ENCODE measurements around the gene TNRC6A.
"Not testable (repeated sequence)": the region's sequence is repeated elsewhere in the genome, so short reads cannot be mapped to it uniquely, and the experiment has no call there.

The TNRC6A gene

DNA sequence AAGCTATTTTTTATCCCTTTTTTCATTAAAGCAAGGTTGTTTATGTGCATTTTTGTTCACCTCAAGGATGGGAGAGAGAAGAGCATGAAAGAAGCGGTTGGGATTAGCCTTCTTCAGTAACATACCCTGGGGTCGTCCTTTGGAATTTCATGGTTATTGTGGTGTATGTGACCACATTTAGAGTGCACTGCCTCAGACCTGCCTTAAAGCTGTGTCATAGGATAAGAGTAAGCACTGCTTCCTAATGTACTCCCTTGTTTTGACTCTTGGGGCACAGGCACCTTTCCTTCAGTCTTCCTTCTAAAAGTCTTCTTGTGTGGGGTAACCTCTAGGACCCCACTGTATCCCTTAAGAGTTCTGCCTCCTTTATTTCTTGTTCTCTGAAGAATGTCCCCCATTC lies 28.9 kb downstream of the TNRC6A start:
- DNase-seq (ENCODE audit: low spot score), result no peak

DNA sequence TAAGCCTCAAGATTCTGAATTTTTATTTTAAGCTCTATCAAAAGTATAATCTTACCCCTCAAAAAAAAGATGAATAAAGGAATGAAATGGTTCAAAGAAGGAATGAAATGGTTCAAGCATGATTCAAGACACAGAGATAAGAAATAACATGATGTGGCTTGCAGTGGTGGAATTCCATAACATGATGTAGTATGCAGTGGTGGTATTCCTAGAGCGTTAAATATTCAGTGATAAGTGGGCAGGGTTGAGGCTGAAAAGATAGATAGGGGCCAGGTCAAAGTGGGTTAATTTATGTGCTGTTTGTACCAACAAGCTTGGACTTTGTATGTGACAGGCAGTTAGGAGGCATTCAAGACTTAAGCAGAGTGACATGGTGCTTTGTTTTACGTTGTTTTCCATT lies 29.6 kb downstream of the TNRC6A start:
- DNase-seq (ENCODE audit: low spot score), result no peak

DNA sequence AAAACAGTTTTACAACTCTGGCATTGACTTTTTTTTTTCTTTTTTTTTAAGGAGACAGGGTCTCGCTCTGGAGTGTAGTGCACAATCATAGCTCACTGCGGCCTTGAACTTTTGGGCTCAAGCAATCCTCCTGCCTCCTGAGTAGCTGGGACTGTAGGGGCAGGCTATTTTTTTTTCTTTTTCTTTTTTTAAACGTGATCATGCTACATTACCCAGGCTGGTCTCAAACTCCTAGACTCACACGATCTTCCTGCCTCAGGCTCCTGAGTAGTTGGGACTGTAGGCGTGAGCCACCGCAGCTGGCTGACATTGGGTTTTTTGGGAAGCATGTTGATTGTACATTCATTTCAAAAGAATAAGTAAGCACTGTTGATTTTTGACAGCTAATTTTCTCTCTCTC lies 32.1 kb downstream of the TNRC6A start:
- no peak for DNase-seq (ENCODE audit: low spot score)

DNA sequence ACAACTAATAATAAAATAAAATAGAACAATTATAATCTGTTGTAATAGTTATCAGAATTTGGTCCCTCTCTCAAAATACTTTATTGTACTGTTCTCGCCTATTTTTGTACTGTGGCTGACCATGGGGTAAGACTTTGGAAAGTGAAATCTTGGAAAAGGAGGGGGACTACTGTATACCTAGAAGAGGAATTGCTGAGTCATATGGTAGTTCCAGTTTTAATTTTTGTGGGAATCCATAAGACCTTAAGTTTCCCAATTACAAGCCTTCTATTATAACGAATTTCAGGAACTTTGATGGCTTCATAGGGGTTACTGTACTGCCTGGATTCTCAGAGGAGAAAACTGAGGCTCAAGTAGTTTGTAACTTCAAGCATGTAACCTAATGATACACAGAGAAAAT lies 35.5 kb downstream of the TNRC6A start:
- DNase-seq (ENCODE audit: low spot score), result no peak

DNA sequence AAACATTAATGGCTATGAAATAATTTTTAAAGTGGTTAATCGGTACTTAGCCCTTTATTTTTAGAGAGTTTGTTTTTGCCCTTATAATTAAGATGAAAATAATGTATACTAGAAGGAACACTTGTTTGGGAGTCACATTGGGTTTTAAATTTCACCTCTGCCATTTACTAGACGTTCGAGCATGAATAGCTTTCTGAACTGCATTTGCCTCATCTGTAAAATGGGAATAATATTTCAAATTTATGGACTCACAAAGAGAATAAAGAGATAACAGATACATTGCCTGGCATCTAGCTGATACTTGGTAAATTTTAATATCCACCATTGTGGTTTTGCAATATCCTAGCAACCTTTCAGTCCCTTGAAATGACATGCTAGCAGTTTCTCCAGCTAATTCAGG lies 36.6 kb downstream of the TNRC6A start:
- DNase-seq (ENCODE audit: low spot score), result no peak

DNA sequence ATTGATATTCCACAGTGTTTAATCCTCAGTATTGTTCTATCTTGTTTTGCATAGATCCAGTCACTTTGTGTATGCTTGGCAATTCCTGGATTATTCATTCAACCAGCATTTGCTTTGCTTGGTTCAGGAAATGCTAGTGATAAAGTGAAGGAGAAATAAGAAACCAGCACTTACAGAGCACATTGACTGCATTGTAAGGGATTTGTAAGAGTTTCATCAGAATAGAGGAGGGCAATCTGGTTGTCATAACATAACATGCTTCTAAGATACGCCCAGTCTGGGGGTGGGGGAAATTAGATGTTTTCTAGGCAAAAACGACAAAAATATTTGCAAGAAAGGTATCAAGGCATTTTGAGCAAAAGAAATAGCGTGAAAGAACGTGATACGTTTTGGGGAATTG lies 40.4 kb downstream of the TNRC6A start:
- DNase-seq (ENCODE audit: low spot score), result no peak

DNA sequence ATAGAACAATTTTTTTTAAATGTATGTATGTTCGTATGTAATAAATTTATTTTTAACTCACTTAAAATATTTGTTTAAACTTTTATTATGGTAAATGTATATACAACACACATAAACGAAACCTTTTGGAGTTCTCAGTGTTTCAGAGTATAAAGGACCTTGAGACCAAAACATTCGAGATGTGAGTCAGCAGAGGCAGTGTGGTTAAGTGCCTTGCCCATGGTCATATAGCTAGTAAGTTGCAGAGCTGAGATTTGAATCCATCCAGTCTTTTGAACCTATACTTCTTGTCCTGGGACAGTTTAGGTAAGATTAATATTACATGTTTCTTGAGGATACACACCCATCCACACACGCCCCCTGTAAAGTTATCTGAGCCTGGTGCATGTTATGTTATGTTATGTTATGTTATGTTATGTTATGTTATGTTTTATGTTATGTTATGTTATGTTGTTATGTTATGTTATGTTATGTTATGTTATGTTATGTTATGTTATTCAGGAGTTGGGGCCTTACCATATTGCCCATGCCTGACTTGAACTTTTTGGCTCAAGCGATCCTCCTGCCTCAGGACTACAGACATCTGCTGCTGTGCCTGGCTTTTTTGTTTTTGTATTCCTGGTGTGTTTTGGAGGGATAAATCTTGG lies 41.8 kb downstream of the TNRC6A start:
- no peak for DNase-seq (ENCODE audit: low spot score)

DNA sequence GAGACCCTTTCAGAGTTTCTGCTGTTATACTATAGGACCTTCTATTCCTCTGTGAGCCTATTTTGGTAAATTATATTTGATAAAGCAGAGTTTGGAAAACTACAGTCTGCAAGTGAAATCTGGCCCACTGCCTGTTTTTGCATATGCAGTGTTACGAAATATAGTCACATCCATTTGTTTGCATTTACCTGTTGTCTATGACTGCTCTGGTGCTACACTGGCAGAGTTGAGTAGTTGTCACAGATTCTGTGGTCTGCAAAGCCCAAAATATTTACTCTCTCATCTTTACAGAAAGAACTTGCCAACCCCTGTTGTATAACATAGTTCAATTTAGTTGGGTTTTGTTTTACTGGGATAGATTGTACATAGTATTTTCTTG lies 42.3 kb downstream of the TNRC6A start:
- DNase-seq (ENCODE audit: low spot score), result no peak

DNA sequence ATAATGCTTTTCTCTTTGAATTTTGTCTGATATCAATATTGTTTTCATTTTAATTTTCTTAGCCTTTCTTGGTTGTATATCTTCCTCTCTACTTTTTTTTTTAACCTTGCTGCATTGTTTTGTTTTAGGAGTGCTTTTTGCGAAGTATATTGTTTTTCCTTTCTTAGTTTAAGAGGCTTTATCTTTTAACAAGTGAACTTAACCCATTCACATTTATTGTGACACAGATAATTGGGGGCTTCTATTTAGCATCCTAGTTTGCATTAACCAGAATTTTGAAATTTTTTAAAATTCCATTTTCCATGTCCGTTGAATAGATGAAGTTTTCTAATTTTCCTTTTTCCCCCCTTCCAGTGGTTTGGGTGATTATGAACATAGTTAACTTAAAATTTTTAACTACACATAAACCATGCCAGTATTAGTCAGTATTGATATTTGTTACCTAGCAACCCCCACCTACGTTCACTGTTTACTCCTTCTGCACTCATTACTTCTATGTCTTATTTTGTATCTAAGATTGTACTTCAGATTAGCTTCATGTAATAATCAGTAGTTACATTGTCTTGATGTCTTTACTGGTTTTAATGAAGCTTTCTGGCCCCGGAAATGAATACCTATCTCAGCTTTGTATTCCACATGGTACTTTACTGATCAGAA lies 44.4 kb downstream of the TNRC6A start:
- no peak for DNase-seq (ENCODE audit: low spot score)

DNA sequence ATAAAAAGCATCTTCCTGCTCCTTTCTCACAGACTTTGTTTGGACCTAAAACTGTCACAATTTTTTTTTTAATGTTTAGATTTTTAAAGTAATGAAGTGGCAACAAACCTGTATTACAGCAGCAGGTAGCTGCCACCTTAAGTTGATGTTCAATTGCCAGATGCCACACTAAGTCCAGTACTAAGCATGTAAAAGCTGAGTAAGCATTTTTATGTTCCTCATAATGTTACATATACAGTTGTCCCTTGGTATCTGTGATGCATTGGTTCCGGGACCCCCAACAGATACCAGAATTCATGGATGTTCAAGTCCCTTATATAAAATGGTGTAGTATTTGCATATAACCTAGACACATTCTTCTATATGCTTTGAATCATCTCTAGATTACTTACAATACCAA lies 45.1 kb downstream of the TNRC6A start:
- no peak for DNase-seq (ENCODE audit: low spot score)

DNA sequence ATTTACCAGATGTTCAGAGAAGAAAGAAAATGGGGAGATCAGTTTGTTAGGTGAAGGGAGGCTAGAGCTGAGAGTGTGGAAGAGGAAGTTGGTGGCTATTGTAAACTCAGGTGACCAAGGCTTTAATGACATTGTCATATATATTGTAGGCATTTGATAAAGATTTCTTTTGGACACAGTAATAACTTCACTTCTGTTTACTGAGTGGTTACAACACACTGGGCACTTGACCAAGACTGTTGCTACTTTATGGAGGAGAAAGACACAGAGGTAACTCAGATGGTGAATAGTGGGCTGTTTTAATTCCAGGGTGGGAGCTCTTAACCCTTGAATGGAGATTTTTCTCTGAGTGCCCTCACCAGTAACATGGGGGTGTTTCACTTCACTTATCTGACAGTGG lies 46.0 kb downstream of the TNRC6A start:
- no peak for DNase-seq (ENCODE audit: low spot score)

DNA sequence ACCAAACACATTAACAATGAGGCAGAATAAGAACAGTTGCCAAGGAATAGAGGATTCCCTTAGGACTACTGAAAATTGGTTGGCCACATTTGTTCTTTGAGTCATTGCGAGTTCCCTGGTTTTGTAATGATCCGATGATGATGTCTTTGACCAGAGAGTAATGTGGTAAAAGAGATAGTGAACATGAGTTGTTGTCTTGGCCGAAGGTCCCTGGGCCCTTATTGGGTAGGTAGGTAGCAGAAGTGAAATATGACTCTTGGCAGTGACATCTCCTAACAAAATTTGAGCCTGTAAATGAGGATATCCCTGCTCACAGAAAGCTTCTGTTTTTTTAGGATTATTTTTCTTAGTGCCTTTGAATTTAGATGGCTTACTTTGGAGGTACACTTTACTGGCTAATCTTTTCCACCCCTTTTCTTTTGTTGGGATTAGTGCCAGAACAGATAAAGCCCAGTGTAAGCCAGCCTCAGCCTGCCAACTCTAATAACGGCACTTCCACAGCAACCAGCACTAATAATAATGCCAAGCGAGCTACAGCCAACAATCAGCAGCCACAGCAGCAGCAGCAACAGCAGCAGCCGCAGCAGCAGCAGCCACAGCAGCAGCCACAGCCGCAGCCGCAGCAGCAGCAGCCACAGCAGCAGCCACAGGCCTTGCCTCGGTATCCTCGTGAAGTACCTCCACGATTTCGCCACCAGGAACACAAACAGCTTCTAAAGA lies 47.2 kb downstream of the TNRC6A start:
- DNase-seq (ENCODE audit: low spot score), result no peak

DNA sequence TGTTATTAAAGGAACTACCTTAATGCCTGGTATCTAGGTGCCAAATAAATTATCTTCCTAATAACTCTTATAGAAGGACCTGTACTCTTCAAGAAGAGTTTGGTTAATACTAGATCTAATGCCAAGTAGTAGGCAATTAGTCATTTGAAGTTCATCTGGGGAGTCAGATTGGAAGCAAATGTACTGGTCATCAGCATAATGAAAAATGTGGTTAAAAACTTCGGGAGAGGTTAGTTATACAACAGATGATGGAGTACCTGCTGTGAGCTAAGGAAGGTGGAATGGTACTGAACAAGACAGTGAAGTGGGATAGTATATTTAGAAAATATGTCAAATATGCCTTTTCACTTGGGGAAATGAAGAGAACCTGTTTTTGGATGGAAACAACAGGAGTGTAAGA lies 49.2 kb downstream of the TNRC6A start:
- no peak for DNase-seq (ENCODE audit: low spot score)

DNA sequence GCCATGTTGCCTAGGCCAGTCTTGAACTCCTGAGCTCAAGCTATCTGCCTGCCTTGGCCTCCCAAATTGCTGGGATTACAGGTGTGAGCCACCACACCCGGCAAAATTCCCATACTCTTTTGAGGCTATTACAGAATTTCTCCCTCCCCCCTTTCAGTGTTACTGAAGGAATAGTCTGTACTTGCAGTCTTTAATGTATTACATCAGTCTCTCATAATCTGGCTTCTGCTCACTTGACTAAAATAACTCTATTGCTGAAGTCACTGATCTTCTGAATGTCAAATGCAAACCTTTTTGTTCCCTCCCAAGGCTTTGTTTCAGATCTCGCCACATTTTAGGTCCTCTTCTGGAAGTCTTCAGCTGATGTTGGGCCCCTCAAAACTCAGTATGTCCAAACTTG lies 51.8 kb downstream of the TNRC6A start:
- no peak for DNase-seq (ENCODE audit: low spot score)

DNA sequence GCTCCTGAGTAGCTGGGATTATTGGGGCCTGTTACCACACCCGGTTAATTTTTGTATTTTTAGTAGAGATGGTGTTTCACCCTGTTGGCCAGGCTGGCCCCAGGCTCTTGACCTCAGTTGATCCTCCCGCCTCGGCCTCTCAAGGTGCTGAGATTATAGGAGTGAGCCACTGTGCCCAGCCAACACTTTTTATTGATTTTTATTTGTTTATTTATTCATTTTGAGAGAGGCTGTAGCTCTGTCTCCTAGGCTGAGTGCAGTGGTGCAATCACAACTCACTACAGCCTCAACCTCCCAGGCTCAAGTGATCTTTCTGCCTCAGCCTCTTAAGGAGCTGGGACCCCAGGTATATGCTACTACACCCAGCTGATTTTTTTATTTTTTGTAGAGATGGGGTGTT lies 54.7 kb downstream of the TNRC6A start:
- DNase-seq (ENCODE audit: low spot score), result no peak

DNA sequence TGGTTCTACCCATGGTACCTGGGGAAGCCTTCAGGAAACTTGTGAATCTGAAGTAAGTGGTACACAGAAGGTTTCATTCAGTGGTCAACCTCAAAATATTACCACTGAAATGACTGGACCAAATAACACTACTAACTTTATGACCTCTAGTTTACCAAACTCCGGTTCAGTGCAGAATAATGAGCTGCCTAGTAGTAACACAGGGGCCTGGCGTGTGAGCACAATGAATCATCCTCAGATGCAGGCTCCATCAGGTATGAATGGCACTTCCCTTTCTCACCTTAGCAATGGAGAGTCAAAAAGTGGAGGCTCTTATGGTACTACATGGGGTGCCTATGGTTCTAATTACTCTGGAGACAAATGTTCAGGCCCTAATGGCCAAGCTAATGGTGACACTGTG lies 60.4 kb downstream of the TNRC6A start:
- DNase-seq (ENCODE audit: low spot score), result no peak

DNA sequence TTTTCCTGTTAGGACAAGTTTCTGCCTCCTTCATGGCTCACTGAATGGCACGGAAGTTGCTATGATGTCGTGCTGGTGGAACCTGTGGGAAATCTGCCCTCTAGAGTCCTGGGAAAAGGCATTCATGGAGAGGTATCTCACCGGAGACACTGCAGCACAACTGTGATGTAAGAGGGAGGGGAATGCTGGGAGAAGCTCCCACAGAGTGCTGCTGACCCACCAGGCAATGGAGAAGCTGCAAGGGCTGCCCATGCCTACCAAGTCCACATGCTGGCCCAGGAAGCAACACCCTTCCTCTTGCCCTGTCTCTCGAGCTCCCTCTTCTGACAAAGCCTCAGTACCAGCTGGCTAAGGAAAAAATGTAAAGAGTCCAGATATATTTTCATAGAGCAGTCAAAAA lies 71.1 kb downstream of the TNRC6A start:
- peak; percentile 14 for DNase-seq (ENCODE audit: low spot score)

DNA sequence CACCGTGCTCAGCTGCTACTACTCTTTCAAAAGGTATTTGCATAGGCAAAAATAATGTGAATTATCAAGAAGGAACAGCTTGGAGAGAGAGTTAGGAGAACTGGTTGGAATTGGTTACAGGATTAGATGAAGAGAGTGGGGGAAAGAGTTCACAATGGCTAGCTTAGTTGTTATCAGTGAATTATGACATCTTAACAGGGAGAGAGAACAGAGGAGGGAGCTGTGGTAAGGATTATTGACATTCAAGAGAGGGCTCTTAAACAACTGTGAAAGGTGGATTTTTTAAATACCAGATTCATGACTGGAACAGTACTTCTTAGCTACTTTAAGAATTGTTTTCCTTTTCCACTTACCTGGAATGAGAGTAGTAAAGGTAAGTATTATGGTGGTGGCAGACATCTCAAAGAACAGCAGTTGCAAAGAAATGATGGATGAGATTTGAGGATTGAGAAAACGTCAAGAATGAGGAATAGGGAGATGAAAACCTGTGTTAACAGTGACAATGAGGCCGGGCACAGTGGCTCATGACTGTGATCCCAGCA lies 72.4 kb downstream of the TNRC6A start:
- no peak for DNase-seq (ENCODE audit: low spot score)

DNA sequence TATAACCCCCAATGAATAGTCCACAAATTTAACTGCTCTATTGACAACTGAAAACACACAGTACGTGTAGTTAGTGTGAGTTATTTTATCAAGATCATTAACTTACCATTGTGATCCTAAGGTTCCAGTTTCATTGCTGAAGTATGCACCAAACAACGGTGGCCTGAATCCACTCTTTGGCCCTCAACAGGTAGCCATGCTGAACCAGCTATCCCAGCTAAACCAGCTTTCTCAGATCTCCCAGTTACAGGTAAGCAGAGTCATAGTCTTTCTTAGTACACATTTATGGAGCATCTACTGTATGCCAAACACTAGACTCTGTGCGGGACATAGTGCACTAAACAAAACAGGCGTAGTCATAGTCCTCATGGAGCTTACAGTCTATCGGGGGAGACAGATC lies 76.0 kb downstream of the TNRC6A start:
- no peak for DNase-seq (ENCODE audit: low spot score)

DNA sequence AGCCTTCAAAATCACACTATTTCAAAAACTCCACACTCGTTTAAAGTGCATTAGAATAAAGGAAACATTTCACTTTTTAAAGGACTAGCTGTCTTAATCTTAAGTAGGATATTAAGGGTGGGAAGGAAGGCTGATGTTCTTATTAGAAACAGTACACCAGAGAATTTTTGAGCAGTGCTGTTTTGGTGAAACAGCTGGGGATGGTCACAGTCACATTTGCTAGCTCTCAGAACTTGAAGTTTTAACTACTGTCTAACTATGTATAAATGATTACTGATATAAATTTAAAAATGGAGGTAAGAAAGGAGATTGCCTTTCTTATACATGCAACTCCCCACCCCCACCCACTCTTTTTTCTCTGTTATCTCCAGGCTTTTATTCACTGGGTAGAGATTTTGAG lies 77.8 kb downstream of the TNRC6A start:
- DNase-seq (ENCODE audit: low spot score), result no peak

DNA sequence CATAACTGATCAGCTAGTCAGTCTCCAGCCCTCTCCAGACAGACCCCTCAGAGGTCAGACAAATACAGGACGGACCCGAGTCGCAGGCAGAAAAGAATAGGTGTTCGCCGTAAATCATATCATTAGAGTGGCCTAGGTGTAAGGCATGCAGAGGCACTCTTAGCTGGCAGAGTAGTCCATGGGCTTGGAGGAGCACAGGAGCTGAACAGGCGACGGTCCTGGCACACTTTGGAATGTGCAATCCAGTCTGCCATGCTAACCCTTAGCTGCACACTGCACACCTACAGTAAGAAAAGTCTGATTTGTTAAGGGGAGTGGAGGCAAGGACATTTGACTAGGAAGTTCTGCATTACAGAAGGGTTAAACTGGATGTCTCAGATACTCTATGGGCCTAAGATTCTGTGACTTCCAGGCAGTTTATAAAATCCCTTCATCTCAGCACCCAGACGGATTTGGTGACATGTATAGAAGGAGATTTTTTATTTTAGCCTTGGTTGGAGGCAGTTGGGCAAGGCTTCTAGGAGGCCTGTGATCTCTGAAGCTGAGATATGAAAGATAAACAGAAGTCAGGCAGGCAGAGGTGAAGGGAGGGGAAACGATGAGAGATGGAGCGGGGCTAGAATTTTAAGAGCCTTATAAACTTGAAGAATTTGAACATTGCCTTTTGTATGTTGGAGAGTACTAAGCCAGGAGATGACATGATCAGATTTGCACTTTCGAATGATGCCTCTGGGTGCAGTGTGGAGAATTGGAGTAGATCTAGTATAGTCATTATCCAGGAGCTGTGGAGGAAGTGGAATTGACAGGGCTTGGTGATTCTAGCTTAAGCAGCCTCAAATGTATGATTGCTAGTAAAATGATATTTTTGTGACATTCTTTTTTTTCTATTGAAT lies 81.7 kb downstream of the TNRC6A start:
- DNase-seq (ENCODE audit: low spot score), result peak; percentile 16

DNA sequence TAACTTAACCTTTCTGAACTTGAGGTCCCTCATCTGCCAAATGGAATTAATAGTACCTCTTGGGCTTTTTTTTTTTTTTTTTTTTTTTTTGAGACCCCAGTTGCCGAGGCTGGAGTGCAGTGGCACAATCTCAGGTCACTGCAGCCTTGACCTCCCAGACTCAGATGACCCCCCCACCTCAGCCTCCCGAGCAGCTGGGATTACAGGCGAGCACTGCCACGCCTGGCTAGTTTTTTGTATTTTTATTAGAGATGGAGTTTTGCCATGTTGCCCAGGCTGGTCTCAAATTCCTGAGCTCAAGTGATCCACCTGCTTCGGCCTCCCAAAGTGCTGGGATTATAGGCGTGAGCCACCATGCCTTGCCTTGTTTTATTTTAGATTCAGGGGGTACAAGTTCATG lies 83.4 kb downstream of the TNRC6A start:
- DNase-seq (ENCODE audit: low spot score), result not testable (repeated sequence)

Measured in RKO (cell line).